Peyer's patch (tissue), 4 donors: ENCODE results near the gene GABRG3. TPM values are rescaled to one million over a fixed set of nuclear protein-coding genes. Genes with fewer than 3 reads are reported as not detected.

ENCODE experiments used
- DNase-seq, 3 donors: peaks; one replicate each; pipeline ENCODE4 v3.0.0-alpha.2; 2017 to 2019
- H3K27ac ChIP-seq, 4 donors: fragments of 200-600 bp; sonication (generic); one replicate each; pipeline ENCODE4 v1.5.1; 2016 to 2019
- H3K27me3 ChIP-seq, 2 donors: fragments of 200-600 bp; sonication (generic); one replicate each; pipeline ENCODE4 v1.5.1; 2019
- H3K36me3 ChIP-seq, 3 donors: fragments of 200-600 bp; sonication (generic); one replicate each; pipeline ENCODE4 v1.5.1; 2016 to 2019
- H3K4me1 ChIP-seq, 4 donors: fragments of 200-600 bp; sonication (generic); one replicate each; pipeline ENCODE4 v1.5.1; 2016 to 2019
- H3K4me3 ChIP-seq, 4 donors: fragments of 200-600 bp; sonication (generic); 1 replicate in 3 of 4; 2 replicates in 1 of 4; pipeline ENCODE4 v1.5.1; 2016 to 2019; ENCODE audit warnings: mild to moderate bottlenecking in 1 of 4
- H3K9me3 ChIP-seq, 4 donors: fragments of 200-600 bp; sonication (generic); one replicate each; pipeline ENCODE4 v1.5.1; 2016 to 2019; ENCODE audit warnings: mild to moderate bottlenecking in 1 of 4
- POLR2A ChIP-seq, 2 donors: fragments of 450-650 bp; IDR thresholded peaks; one replicate each; pipeline ENCODE4 v1.5.1; 2017; ENCODE audit warnings: antibody characterized with exemption in 2 of 2, mild to moderate bottlenecking in 2 of 2, moderate library complexity in 2 of 2
- total RNA-seq, 4 donors: library from RNA; depleted of rRNA; stranded (reverse); fragments of >200 nt; gene quantifications; one replicate each; pipeline ENCODE4 v1.1.0, GENCODE V29; 2016
- TF ChIP-seq, protein P1 (sequence below), 6 experiments: fragments of 450-650 bp in 4 of 6; fragments of 200-600 bp in 2 of 6; sonication (generic) in 1 of 6; IDR thresholded peaks; one replicate each; pipeline ENCODE4 v1.5.1; 2017 to 2019; ENCODE audit warnings: antibody characterized with exemption in 6 of 6, mild to moderate bottlenecking in 3 of 6, moderate library complexity in 1 of 6

Gene GABRG3
- total RNA-seq, 4 donors from 2014 or later = not detected

DNA sequence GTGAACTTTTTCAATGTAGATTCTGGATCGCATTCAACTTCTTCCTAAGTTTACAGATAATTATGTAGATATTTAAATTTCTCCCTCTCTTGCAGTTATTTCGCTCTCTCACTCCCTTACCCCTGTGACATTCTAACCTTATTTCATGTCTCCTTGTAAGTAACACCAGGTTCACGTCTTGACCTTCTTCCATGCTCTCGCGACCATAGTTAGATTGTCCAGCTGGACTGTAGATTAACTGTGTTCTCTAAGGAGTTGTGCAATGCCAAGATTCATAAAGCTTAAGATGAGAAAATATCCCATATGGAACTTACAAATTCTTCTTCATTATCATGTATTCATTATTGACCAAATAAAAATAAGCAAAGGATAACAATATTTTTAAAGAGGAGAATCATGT is 430.5 kb downstream of the GABRG3 start:
- H3K36me3 ChIP-seq = no peaks in the 10 kb centered on the region
- TF ChIP-seq POLR2A (IDR thresholded peaks at IDR 0.05) = no peak
- TF ChIP-seq, protein P1, sequence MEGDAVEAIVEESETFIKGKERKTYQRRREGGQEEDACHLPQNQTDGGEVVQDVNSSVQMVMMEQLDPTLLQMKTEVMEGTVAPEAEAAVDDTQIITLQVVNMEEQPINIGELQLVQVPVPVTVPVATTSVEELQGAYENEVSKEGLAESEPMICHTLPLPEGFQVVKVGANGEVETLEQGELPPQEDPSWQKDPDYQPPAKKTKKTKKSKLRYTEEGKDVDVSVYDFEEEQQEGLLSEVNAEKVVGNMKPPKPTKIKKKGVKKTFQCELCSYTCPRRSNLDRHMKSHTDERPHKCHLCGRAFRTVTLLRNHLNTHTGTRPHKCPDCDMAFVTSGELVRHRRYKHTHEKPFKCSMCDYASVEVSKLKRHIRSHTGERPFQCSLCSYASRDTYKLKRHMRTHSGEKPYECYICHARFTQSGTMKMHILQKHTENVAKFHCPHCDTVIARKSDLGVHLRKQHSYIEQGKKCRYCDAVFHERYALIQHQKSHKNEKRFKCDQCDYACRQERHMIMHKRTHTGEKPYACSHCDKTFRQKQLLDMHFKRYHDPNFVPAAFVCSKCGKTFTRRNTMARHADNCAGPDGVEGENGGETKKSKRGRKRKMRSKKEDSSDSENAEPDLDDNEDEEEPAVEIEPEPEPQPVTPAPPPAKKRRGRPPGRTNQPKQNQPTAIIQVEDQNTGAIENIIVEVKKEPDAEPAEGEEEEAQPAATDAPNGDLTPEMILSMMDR (IDR thresholded peaks at IDR 0.05) = no peak
- H3K4me3 ChIP-seq = no peak overlapping the region
- H3K27me3 ChIP-seq = no peaks in the 10 kb centered on the region
- no peaks in the 10 kb centered on the region for H3K9me3 ChIP-seq
- no peak for DNase-seq
- H3K4me1 ChIP-seq = no peaks in the 10 kb centered on the region
- H3K27ac ChIP-seq = no peak overlapping the region

DNA sequence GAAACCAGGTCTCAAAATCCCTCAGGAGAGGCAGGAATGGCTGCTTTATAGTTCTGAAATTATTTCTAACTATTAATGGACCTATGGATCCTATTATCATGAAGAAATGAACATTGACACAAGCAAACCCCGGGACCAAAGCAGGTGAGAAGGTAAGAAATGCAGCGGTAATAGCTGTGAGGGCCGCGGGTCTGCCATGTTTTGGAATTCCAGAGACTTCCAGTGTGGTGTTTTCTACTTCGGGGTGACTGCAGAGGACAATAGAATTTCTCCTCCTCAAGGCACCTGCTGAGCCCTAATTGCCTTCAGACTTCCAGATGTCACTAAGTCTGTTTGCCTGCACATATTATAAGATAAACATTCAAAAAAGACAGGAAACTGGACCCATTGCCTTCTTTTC is 437.4 kb downstream of the GABRG3 start:
- no peak overlapping the region for H3K27ac ChIP-seq
- no peak for DNase-seq
- H3K4me1 ChIP-seq = no peaks in the 10 kb centered on the region
- no peaks in the 10 kb centered on the region for H3K27me3 ChIP-seq
- no peak overlapping the region for H3K4me3 ChIP-seq
- no peaks in the 10 kb centered on the region for H3K9me3 ChIP-seq
- no peak for TF ChIP-seq POLR2A (IDR thresholded peaks at IDR 0.05)
- TF ChIP-seq, protein P1 (IDR thresholded peaks at IDR 0.05) = no peak
- no peaks in the 10 kb centered on the region for H3K36me3 ChIP-seq

DNA sequence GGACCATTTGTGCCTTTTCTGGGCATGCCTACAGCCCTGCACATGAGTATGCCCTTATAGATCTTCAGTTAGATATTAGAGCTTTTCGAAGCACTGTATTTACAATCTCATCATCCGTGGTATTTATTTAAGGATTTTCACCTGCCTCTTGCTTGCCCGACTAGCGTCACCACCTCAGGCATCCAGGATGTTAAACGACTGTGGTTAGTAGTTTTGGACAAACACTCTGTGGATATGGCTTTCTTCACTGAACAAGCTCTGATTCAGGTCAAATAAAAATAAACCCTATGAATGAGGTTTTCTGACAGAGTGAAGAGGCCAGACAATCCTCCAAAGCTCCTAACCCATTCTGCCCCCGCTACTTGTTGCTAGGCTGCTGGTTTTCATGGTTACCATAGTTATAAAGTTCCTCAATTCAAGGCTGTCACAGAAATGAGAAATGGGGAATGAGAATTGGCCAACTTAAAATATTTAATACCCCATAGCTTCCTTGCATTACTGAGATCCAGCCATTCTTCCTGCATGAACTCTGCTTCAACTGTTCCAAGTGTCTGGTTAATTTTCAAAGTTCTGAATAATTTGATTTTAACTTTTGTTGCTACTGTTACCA is 440.1 kb downstream of the GABRG3 start:
- Histone ChIP-seq H3K4me1 (no peaks in the 10 kb centered on the region), H3K9me3 (peaks cover 0 to 2% (median 0%) of the 10 kb centered on the region in 4 donors), H3K27me3 (no peaks in the 10 kb centered on the region), H3K36me3 (no peaks in the 10 kb centered on the region), H3K27ac (no peak overlapping the region), H3K4me3 (no peak overlapping the region)
- no peak for TF ChIP-seq POLR2A (IDR thresholded peaks at IDR 0.05)
- TF ChIP-seq, protein P1 (IDR thresholded peaks at IDR 0.05) = no peak
- DNase-seq = no peak

DNA sequence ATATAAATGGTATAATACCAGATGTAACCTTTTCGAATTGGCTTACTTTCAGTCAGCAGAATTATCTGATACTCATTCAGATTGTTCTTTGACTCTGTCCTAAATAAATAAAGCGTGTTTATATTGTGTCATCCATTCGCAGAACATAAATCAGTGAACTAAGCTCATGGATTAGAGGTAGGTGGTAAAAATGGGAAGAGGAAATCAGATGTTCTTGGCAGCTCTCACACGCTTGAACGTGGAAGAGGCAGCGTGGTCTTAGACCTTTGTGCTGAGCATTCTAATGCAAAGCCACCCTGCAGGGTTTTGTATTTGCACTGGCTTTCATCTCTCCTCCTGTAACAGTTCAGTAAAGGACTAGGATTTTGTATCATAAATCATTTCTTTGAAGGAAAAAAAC is 441.4 kb downstream of the GABRG3 start:
- no peak for DNase-seq
- no peak overlapping the region for H3K4me3 ChIP-seq
- H3K36me3 ChIP-seq = no peaks in the 10 kb centered on the region
- no peak overlapping the region for H3K27ac ChIP-seq
- peaks cover 0 to 6% (median 0%) of the 10 kb centered on the region in 4 donors for H3K9me3 ChIP-seq
- no peaks in the 10 kb centered on the region for H3K4me1 ChIP-seq
- H3K27me3 ChIP-seq = no peaks in the 10 kb centered on the region
- TF ChIP-seq, protein P1 (IDR thresholded peaks at IDR 0.05) = no peak
- TF ChIP-seq POLR2A (IDR thresholded peaks at IDR 0.05) = no peak

DNA sequence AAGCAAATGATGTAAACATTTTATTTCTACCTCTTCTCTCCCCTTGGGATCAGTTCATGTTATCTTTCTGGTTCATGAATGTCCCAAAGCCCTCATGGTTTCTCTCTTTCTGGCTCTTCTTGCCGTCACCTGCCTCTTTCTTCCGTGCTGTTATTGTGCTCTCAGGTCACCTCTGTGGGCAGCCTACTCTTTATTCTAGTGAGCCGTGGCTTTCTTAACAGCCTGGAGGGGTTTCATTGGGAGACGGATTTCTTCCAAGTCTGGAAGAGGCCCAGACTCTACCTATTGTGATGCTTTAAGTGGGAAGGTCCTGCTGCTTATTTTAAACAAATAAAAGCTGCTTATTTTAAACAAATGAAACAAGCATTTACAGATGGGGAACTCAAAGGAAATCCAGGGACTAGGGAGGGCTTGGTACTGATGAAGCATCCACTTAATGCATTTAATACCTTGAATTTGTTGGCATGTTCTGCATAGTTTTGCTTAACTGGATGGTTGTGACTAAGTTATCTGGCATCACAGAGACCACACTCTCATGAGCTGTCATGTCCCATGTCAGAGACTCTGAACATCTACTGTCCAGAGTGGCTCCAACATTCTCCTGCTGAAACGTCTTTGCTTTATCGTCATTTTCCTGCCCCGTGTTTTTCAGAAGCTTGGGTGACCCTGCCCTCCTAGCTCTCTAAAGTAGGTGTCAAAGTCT is 443.3 kb downstream of the GABRG3 start:
- Histone ChIP-seq H3K9me3 (peaks cover 0 to 6% (median 0%) of the 10 kb centered on the region in 4 donors), H3K27ac (no peak overlapping the region), H3K36me3 (no peaks in the 10 kb centered on the region), H3K4me1 (no peaks in the 10 kb centered on the region), H3K27me3 (no peaks in the 10 kb centered on the region), H3K4me3 (no peak overlapping the region)
- no peak for DNase-seq
- TF ChIP-seq, protein P1 (IDR thresholded peaks at IDR 0.05) = no peak
- no peak for TF ChIP-seq POLR2A (IDR thresholded peaks at IDR 0.05)
